ENCODE measurements around the gene SLC6A1. TPM values are rescaled to one million over a fixed set of nuclear protein-coding genes. Genes with fewer than 3 reads are reported as not detected.

SLC6A1 gene
- total and polyA plus RNA-seq, 2 of the 8 experiments (the other 6 are each of a cell fraction or from before 2014, with no cell fraction given) = 0.30 to 0.63 TPM

DNA sequence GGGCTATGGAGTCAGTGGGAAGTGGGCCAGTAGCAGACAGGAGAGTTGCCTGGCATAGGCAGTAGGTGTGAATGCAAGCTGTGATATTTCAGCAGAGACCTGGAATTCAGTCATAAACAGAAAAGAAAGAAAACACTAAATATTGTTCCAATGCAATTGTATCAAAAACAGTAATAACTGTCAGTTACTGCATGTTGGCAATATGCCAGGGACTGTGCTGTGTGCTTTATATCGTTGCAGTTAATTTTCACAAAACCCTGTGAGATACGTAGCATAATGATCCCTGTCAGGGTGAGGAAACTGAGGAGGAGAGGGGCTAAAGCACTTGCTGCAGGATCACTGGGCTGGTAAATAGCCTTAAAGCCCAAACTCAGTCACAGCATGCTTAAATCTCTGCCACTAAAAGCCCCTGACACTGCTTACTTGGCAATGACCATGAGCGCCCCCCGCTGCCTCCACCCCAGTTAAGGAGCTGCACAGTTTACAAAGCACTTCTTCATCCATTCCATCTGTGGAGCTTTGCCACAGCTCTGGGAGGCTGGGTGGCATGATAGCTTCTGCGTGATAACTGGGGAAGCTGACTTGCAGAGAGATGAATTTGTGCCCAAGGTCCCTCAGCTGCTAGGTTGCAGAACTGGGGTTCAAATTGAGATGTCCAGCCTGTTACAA is 3.9 kb downstream of the SLC6A1 start (continued):
- TF ChIP-seq, protein P1, sequence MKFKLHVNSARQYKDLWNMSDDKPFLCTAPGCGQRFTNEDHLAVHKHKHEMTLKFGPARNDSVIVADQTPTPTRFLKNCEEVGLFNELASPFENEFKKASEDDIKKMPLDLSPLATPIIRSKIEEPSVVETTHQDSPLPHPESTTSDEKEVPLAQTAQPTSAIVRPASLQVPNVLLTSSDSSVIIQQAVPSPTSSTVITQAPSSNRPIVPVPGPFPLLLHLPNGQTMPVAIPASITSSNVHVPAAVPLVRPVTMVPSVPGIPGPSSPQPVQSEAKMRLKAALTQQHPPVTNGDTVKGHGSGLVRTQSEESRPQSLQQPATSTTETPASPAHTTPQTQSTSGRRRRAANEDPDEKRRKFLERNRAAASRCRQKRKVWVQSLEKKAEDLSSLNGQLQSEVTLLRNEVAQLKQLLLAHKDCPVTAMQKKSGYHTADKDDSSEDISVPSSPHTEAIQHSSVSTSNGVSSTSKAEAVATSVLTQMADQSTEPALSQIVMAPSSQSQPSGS (IDR thresholded peaks at IDR 0.05; ENCODE audit: low read length) = no peak

Measured in H1 (cell line).